Activated CD8-positive, alpha-beta memory T cell treated with anti-CD3 and anti-CD28 coated beads, Interleukin-2, amount 50 U/mL, for 1 hour (primary cell): ENCODE data around the gene IL23R.

ENCODE experiments used
- DNase-seq: peaks from one replicate; pipeline ENCODE4 v3.0.0-alpha.2; 2020; ENCODE audit errors: extremely low read depth

The IL23R gene

GRCh38 chr1:67148516-67149178 is 17.6 kb upstream of the IL23R start:
- DNase-seq = no peak

- DNase-seq = peak; percentile 35
Measured at GRCh38 chr1:67149179-67149770, 17.0 kb upstream of the IL23R start.

- DNase-seq = no peak
Measured at GRCh38 chr1:67150931-67151330, 15.3 kb upstream of the IL23R start.

GRCh38 chr1:67158401-67158800 is 7.9 kb upstream of the IL23R start:
- DNase-seq = no peak

GRCh38 chr1:67159233-67159632 is 7.0 kb upstream of the IL23R start:
- no peak for DNase-seq

GRCh38 chr1:67162954-67163353 is 3.3 kb upstream of the IL23R start:
- DNase-seq = no peak

GRCh38 chr1:67165468-67166041 is 699 bp upstream of the IL23R start:
- DNase-seq = no peak

GRCh38 chr1:67169496-67169895 is 3.2 kb downstream of the IL23R start:
- DNase-seq = no peak

GRCh38 chr1:67169932-67170331 is 3.7 kb downstream of the IL23R start:
- no peak for DNase-seq

GRCh38 chr1:67170751-67171573 is 4.7 kb downstream of the IL23R start:
- no peak for DNase-seq

- no peak for DNase-seq
Measured at GRCh38 chr1:67171574-67171955, 5.3 kb downstream of the IL23R start.

- no peak for DNase-seq
Measured at GRCh38 chr1:67171978-67172377, 5.7 kb downstream of the IL23R start.

- no peak for DNase-seq
Measured at GRCh38 chr1:67173988-67174387, 7.7 kb downstream of the IL23R start.

GRCh38 chr1:67174716-67175284 is 8.5 kb downstream of the IL23R start:
- no peak for DNase-seq

- DNase-seq = no peak
Measured at GRCh38 chr1:67175530-67176087, 9.4 kb downstream of the IL23R start.

- no peak for DNase-seq
Measured at GRCh38 chr1:67184838-67185421, 18.7 kb downstream of the IL23R start.

GRCh38 chr1:67188137-67188536 is 21.9 kb downstream of the IL23R start:
- no peak for DNase-seq

- no peak for DNase-seq
Measured at GRCh38 chr1:67189953-67190352, 23.7 kb downstream of the IL23R start.

GRCh38 chr1:67190410-67190809 is 24.2 kb downstream of the IL23R start:
- DNase-seq = no peak

- DNase-seq = no peak
Measured at GRCh38 chr1:67190942-67191341, 24.7 kb downstream of the IL23R start.

GRCh38 chr1:67191668-67192520 is 25.6 kb downstream of the IL23R start:
- no peak for DNase-seq
